HG03095 (cell line): ENCODE results near the gene SUPT3H.
"Not testable (repeated sequence)": the region's sequence is repeated elsewhere in the genome, so short reads cannot be mapped to it uniquely, and the experiment has no call there.

Source experiments
- ATAC-seq: cut with Tn5 transposase; IDR thresholded peaks from one replicate; pipeline ENCODE4 v1.9.1; 2021; ENCODE audit warnings: moderate library complexity; ENCODE audit not compliant: unreplicated experiment

Gene SUPT3H

GRCh38 chr6:45327956-45328522, 49.7 kb downstream of the SUPT3H start, which contains the start of gene RUNX2:
RUNX2 (plus strand) TSS chr6:45328330; CDS start chr6:45328727, 397 bp downstream.
- ATAC-seq: no peak

GRCh38 chr6:45326698-45327417, 50.9 kb downstream of the SUPT3H start:
- ATAC-seq: no peak

- no peak for ATAC-seq
Observed at GRCh38 chr6:45323656-45324224, 54.0 kb downstream of the SUPT3H start.

GRCh38 chr6:45320349-45320748, 57.4 kb downstream of the SUPT3H start:
- no peak for ATAC-seq

- ATAC-seq: no peak
Observed at GRCh38 chr6:45314146-45314545, 63.6 kb downstream of the SUPT3H start.

GRCh38 chr6:45310118-45310788, 67.5 kb downstream of the SUPT3H start:
- ATAC-seq: no peak

GRCh38 chr6:45305546-45305945, 72.2 kb downstream of the SUPT3H start:
- no peak for ATAC-seq

GRCh38 chr6:45302832-45303231, 74.9 kb downstream of the SUPT3H start:
- no peak for ATAC-seq

GRCh38 chr6:45301348-45302142, 76.2 kb downstream of the SUPT3H start:
- no peak for ATAC-seq

GRCh38 chr6:45300736-45301135, 77.0 kb downstream of the SUPT3H start:
- no peak for ATAC-seq

GRCh38 chr6:45299096-45299581, 78.6 kb downstream of the SUPT3H start:
- no peak for ATAC-seq

GRCh38 chr6:45297320-45297719, 80.4 kb downstream of the SUPT3H start:
- no peak for ATAC-seq

GRCh38 chr6:45294065-45294701, 83.6 kb downstream of the SUPT3H start:
- ATAC-seq: not testable (repeated sequence)

- no peak for ATAC-seq
Observed at GRCh38 chr6:45293306-45293705, 84.4 kb downstream of the SUPT3H start.

- no peak for ATAC-seq
Observed at GRCh38 chr6:45289751-45290514, 87.8 kb downstream of the SUPT3H start.

- ATAC-seq: not testable (repeated sequence)
Observed at GRCh38 chr6:45286707-45287106, 91.0 kb downstream of the SUPT3H start.

GRCh38 chr6:45278367-45278766, 99.4 kb downstream of the SUPT3H start:
- no peak for ATAC-seq

GRCh38 chr6:45277741-45278140, 100.0 kb downstream of the SUPT3H start:
- ATAC-seq: not testable (repeated sequence)

- no peak for ATAC-seq
Observed at GRCh38 chr6:45275358-45275757, 102.4 kb downstream of the SUPT3H start.

- no peak for ATAC-seq
Observed at GRCh38 chr6:45272626-45273025, 105.1 kb downstream of the SUPT3H start.
